ENCODE data around the gene RERE.

Gene RERE

DNA sequence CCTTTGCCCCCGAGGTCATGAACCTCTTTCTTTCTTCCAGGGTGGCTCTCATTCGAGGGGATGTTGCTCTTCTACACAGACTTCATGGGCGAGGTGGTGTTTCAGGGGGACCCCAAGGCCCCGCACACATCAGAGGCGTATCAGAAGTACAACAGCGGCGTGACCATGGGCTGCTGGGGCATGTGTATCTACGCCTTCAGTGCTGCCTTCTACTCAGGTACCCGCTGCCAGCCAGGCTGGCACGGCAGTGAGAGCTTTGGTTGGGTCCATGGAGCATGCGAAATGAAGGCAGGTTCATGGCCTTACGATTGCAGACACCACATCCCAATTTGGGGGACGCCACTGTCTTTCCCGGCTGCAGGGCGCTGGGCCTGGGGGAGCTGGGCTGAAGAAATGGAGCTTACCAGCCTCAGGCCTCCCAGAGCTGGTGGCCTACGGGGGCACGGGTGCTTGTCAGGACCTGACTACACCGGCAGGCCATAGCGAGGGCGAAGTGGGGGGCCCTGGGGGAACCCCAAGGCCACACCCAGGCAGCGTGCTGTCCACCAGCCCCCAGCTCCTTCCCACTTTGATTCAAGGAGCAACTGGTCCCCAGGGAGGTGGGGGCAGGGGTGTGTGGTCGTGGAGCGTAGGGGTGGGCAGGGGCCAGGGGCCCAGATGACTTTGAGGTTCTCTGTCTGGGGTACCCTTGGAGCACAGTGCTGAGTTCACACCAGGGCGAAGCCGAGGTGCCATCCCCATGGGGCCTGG is 479.5 kb downstream of the RERE start:
- DNase-seq = no peak

DNA sequence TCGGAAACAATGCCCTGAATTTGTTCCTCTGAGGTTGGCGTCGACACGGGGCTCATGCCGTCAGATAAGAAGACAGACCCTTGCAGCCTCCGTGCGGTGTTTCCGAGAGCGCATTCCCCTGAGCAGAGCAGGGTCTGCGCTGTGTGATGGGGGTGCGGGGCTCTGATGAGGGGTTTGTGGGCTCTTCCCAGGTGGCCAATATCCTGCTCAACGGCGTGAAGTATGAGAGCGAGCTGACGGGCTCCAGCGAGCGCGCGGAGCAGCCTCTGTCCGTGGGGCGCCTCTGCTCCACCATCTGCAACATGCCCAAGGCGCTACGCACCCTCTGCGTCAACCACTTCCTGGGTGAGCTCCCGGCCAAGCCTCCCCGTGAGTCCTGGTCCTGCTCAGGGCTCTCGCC is 482.2 kb downstream of the RERE start:
- DNase-seq = no peak

GRCh38 chr1:8334106-8334851 is 483.2 kb downstream of the RERE start:
- no peak for DNase-seq

GRCh38 chr1:8333246-8333987 is 484.0 kb downstream of the RERE start:
- no peak for DNase-seq

DNA sequence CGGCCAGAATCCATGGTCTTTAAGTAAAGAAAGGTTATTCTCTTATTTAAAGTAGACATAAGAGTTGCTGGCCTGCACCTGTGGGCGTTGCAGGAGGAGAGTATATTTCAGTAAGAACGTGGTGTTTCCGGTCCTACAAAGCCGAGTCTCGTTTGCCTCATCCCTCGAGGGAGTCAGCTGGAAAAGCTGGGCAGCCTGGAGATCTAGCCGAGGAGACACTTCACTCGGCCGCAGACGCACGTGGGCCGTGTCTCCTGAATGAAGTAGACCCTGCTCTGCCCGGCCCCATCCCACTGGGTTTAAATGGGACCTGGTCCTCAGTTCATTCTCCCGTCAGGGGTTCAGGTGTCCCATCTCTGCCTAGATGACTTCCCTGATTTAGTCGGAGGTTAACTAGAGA is 484.6 kb downstream of the RERE start:
- no peak for DNase-seq

- DNase-seq = no peak
Observed at GRCh38 chr1:8330271-8331125, 486.9 kb downstream of the RERE start.

DNA sequence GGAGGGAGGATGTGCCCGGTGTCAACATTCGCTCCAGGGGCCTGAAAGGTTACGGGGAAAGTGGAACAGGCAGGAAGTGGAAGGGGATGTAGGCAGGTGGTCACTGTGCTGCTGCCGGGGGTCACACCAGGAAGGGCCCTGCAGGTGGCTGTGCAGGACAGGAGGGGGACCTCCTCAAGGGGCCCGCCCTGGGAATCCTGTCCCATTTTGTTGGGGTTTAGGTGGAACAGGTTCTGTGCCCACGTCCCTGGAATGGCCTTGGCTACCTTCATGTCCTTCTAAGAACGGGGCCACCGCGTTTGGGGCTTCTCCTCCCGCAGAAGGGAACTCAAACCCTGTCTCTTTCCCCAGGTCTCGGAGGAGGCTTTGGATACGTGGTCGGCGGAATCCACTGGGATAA is 487.6 kb downstream of the RERE start:
- no peak for DNase-seq

DNA sequence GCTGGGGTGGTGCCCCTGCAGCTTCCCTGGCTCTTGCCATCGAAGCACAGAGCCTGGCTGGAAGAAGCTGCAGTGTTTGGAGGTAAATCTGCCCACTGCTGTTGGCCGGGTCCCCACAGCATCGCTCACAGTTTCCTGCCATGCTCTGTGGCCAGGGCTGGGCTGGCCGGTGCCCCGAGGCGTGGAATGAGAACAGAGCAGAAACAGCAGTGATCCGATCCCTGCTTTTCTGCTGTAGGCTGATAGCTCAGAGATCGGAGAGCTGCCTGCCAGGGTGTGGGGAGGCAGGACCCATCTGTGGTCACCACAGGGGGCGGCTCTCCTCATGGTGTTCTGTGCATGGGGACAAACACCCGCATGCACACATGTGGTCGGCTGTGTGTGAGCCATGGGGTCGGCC is 488.0 kb downstream of the RERE start:
- no peak for DNase-seq

DNA sequence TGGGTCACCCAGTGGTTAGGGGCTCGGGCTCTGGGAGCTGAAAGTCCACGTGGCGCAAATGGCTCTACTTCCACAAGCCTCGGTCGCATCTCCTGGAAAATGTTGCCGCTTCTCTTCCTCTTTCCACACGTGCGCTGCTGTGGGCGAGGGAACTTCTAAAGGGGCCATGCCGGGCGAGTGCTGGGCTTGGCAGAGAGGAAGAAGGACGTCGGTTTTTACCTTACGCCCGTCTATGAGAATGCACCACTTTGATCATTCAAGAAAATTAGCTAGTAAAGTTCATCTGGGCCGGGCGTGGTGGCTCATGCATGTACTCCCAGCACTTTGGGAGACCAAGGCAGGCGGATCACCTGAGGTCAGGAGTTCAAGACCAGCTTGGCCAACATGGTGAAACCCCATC is 489.2 kb downstream of the RERE start:
- DNase-seq = no peak

GRCh38 chr1:8326265-8326664 is 491.2 kb downstream of the RERE start:
- DNase-seq = no peak

DNA sequence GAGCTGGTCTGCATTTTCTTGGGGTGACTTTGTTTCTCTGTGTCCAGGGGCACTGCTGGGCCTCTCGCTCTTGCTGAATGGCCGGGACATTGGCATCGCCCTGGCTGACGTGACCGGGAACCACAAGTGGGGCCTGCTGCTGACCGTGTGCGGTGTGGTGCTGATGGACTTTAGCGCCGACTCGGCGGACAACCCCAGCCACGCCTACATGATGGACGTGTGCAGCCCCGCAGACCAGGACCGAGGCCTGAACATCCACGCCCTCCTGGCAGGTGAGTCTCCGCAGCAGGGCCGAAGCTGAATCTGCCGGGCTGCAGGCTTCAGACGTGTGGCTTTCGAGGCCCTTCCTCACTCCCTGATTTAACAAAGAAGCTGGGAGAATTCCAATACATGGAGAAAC is 491.7 kb downstream of the RERE start:
- DNase-seq = no peak

DNA sequence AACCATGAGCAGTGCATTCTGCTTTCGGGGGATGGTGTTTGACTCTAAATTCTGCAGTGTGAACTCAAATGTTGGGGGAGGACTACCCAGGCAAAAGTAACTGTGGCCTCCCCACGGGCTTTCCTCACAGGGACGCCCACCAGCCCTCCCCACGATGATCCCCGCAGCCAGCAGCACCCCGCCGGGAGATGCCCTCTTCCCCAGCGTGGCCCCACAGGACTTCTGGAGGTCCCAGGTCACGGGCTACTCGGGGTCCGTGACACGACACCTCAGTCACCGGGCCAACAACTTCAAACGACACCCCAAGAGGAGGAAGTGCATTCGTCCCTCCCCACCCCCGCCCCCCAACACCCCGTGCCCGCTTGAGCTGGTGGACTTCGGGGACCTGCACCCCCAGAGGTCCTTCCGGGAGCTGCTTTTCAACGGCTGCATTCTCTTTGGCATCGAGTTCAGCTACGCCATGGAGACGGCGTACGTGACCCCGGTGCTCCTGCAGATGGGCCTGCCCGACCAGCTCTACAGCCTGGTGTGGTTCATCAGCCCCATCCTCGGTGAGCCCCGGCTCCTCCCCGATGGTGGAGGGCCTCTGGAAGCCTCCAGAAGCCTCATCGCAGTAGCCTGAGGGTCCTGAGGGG is 493.1 kb downstream of the RERE start:
- no peak for DNase-seq

- DNase-seq = no peak
Observed at GRCh38 chr1:8323706-8324105, 493.7 kb downstream of the RERE start.

DNA sequence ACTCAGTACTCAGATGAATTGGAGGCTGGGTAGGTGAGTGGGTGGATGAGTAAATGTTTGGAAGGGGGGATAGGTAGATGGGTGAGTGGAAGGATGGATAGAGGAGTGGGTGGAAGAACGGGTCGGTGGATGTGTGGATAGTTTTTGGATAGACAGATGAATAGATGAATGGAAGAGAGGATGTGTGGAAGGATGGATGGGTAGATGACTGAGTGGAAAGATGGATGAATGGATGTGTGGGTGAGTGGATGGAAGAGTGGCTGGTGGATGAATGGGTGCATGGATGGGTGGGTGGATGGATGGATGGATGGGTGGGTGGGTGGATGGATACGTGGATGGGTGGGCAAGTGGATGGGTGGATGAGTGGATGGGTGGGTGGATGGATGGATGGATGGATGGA is 495.8 kb downstream of the RERE start:
- DNase-seq = no peak

GRCh38 chr1:8318436-8318835 is 499.0 kb downstream of the RERE start:
- no peak for DNase-seq

GRCh38 chr1:8317647-8318381 is 499.6 kb downstream of the RERE start, which contains the start of gene SLC45A1:
TSS of gene SLC45A1 (plus strand) at chr1:8318114. CDS start at chr1:8324330, 6,216 bp downstream.
- DNase-seq = no peak

DNA sequence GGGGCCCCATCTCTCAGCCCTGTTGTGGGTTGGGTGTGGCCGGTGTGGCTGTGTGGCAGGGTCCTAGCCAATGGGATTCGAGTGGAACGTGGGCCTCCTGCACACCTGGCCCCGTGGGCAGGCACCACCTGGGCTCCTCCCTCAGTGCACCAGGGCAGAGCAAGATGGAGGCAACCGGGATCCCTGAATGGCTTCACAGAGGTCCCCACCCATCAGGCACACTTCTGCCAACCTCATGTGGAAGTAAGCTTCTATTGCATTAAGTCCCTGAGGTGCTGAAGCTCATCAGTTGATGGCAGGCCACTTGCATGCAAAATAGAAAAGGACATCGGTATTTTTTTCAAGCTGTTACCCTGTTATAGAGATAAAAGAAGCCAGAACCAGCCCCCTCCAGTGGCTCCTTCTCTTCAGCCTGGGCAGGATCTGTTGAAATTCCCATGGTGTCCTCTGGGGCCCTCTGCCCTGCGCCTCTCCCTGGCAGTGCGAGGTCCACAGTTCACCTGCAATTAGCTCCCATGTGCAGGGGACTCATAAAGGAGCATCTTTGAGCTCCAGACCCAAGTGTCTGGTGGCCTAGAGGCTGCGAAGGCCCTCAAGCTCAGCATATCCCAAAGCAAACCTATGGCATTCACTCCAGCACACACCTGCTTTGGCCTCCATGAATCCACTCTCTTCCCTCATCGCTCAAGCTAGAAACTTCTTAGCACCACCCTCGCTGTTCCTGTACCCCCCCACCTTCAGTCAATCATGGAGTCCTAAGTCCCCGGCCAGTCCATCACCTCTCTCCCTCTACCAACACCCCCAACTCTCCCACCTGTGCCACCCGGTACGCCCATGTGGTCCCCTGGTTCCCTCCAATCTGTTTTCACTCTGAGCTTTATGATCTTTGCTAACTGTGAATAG is 501.6 kb downstream of the RERE start:
- DNase-seq = no peak

- DNase-seq = no peak
Observed at GRCh38 chr1:8314346-8315280, 502.8 kb downstream of the RERE start.

DNA sequence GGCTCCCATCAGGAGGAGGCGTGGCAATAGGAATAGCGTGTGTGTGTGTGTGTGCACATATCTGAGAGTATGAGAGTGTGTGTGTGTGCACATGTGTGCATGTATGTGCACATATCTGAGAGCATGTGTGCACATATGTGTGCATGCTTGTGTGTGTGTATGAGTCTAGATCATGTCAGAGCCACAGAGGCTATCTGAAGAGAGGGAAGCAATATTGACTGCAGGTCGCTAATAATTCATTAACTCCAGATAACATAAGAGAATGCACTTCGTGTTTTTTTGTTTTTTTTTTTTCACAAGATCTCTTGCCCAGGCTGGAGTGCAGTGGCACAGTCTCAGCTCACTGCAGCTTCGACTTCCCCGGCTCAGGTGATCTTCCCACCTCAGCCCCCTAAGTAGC is 504.2 kb downstream of the RERE start:
- no peak for DNase-seq
